HFF-Myc (cell line): Measurements from ENCODE around the gene CERS3.

Experiments
- DNase-seq: peaks from one replicate; pipeline ENCODE4 v3.0.0-alpha.2; 2011; ENCODE audit warnings: low read depth; ENCODE audit errors: extremely low read depth
- H3K4me3 ChIP-seq: replicated peaks from 2 replicates; pipeline ENCODE4 v1.5.1; 2011; ENCODE audit warnings: low read depth, mild to moderate bottlenecking, control low read depth, low read length
- CTCF ChIP-seq: IDR thresholded peaks from 2 replicates; pipeline ENCODE4 v1.5.1; 2012; ENCODE audit warnings: mild to moderate bottlenecking, low read depth, low read length, control low read depth; ENCODE audit errors: missing control alignments

CERS3 gene

GRCh38 chr15:100569391-100569790 lies 40.6 kb upstream of the CERS3 start:
- DNase-seq: no peak
- no peak overlapping the region for H3K4me3 ChIP-seq
- no peak for TF ChIP-seq CTCF

- no peak for DNase-seq
- no peak overlapping the region for H3K4me3 ChIP-seq
- TF ChIP-seq CTCF: no peak
These were observed 38.3 kb upstream of the CERS3 start for GRCh38 chr15:100566850-100567628.

- no peak for TF ChIP-seq CTCF
- no peak overlapping the region for H3K4me3 ChIP-seq
- no peak for DNase-seq
These were observed 36.8 kb upstream of the CERS3 start for GRCh38 chr15:100565591-100565990.

- no peak for TF ChIP-seq CTCF
- no peak overlapping the region for H3K4me3 ChIP-seq
- DNase-seq: no peak
These were observed 31.6 kb upstream of the CERS3 start for GRCh38 chr15:100560323-100560722.

- no peak overlapping the region for H3K4me3 ChIP-seq
- no peak for TF ChIP-seq CTCF
- no peak for DNase-seq
These were observed 30.6 kb upstream of the CERS3 start for GRCh38 chr15:100559330-100559729.

- TF ChIP-seq CTCF: no peak
- H3K4me3 ChIP-seq: no peak overlapping the region
- no peak for DNase-seq
These were observed 30.1 kb upstream of the CERS3 start for GRCh38 chr15:100558771-100559254.
